ENCODE data around the gene CNTNAP2.

DNA sequence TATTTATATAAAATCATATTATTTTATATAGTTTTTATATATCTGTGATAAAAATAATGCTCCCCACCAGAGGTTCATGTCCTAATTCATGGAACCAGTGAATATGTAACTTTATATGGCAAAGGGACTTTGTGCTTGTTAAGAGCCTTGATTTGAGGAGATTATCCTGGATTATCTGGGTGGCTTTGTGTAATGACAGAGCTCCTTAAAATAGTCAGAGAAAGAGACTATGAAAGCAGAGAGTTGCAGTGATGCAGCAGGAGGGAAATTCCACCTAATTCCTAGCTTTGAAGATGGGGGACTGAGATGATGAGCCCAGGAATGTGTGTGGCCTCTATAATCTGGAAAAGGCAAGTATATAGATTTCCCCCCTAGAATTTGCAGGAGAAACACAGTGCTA lies 1439.7 kb downstream of the CNTNAP2 start:
- no peak for TF ChIP-seq POLR2AphosphoS5 (IDR thresholded peaks at IDR 0.05)
- TF ChIP-seq, protein P1, sequence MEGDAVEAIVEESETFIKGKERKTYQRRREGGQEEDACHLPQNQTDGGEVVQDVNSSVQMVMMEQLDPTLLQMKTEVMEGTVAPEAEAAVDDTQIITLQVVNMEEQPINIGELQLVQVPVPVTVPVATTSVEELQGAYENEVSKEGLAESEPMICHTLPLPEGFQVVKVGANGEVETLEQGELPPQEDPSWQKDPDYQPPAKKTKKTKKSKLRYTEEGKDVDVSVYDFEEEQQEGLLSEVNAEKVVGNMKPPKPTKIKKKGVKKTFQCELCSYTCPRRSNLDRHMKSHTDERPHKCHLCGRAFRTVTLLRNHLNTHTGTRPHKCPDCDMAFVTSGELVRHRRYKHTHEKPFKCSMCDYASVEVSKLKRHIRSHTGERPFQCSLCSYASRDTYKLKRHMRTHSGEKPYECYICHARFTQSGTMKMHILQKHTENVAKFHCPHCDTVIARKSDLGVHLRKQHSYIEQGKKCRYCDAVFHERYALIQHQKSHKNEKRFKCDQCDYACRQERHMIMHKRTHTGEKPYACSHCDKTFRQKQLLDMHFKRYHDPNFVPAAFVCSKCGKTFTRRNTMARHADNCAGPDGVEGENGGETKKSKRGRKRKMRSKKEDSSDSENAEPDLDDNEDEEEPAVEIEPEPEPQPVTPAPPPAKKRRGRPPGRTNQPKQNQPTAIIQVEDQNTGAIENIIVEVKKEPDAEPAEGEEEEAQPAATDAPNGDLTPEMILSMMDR (IDR thresholded peaks at IDR 0.05), result no peak
